Stimulated activated CD4-positive, alpha-beta T cell treated with anti-CD3 and anti-CD28 coated beads, Interleukin-12 subunit alpha, Interleukin-12 subunit beta, amount 100 ng/mL, for 4 hours (primary cell): ENCODE results near the gene MS4A8.
"Not testable (repeated sequence)": the region's sequence is repeated elsewhere in the genome, so short reads cannot be mapped to it uniquely, and the experiment has no call there.

Source experiments
- DNase-seq: peaks from one replicate; pipeline ENCODE4 v3.0.0-alpha.2; 2020

Gene MS4A8

DNA sequence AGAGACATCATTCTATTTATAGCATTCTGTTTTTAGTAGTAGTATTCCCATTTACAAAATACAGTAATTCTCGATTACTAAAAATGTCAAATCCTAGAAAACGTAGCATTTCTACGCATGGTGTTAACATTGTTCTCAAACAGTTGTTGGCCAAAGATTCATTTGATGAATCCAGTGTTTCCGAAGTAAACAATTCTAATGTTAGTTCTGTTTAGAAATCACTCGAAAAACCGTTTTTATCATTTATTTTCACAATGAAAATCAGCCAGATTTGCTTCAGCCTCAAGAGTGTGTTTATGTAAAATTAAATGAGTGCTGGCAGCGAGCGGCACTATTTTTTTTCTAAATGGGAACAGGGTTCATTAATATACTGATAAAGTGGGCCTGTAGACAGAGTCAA lies 32.2 kb downstream of the MS4A8 start:
- DNase-seq = no peak

DNA sequence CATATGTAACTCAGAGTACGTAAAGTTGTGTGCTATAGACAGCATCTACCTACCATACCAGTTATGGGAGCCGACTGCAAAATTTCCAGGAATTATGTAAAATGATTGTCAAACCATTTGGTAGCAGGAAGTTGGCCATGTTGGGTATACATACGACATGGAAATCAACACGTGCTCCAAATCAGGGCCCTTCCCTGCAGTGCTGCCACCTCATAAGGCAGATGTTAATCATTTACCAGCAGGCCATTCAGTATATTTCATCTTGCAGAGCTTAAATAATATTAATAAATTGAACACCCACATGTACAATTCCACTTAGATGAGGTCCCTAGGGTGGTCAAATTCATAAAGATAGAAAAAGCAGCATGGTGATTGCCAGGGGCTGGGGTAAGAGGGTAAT lies 34.9 kb downstream of the MS4A8 start:
- DNase-seq = no peak

DNA sequence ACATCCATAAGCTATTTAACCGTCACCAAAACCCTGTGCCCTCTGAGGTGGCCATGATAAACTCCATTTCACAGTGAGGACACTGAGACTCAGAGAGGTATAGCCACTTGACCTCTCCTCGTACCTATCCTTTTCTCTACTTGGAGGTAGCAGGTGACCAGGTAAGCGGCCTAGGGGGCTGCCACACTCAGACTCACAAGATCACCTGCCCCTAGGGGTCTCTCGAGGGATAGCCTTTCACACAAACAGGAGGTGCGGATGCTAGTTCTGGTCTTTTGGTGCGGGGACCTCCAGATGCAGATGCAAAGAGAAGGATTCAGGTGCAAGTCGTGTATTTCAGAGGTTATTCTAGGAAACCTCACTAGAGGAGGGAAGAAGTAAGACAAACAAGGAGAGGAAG lies 39.7 kb downstream of the MS4A8 start:
- no peak for DNase-seq

DNA sequence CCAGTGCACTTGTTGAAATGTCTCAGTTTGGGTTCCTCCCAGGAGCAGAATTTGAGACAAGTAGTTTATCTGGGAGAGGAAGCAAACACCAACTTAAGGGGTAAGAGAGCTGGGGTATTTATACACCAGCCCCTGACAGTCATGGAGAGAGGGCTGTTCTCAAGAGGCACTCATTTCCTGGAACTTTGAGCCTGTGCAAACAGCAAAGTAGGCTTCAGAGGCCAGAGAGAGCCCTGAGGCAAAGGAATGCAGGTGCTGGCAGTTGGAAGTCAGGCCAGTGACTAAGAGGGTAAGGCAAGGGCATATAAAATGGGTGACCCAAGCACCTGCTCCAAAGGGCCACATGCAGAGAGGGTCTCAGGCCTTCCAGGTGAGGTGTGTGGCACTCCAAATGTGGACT lies 41.2 kb downstream of the MS4A8 start:
- DNase-seq = no peak

DNA sequence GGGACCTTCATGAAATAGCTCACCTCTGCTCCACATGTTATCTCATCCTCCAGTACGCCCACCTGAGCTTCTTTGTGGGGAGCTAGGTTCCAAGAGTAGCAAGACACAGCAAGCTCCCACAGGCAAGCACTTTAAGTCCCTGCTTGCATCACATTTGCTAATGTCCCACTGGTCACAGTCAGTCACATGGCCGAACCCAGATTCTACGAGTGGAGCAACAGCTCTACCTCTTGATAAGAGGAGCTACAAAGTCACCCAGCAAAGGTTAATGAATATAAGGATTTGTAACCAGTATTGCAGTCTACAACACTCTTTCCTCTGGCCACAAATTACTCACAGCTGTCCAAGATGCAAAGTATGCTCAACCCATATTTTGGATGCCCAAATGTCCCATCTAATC lies 42.0 kb downstream of the MS4A8 start:
- DNase-seq = no peak

DNA sequence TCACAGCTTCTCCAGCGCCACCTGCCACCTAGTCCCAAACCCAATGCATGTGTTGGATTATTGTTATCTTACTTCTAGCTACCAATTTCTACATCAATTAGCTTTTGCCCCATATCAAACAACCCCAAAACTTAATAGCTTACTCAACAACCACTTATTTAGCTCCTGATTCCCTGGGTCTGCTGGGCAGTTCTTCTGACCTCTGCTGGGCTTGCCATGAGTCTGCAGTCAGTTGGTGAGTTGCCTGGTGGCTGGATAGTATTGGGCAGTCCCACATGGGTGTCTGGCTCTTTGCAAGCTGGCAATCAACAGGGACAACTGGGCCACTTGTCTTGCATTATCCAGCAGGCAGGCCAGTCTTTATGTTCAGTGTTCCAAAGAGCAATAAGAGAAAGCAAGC lies 43.6 kb downstream of the MS4A8 start:
- no peak for DNase-seq

DNA sequence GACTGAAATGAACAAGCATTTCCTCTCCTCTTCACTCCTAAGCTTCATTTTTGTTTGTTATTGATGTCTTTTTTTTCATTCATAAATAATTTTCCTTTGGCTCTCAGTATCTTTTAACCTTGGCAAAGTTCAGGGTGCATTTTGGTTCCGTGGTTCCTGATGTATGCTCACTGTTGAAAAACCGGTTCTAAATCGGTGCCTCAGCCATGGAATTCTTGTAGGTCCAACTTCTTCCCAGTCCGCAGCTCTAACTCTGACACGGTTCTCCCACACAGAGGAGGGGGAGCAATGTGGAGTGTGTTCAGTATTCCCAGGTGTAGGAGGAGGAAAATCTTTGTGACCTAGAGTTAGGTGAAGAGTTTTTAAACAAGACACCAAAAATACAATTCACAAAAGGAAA lies 44.7 kb downstream of the MS4A8 start:
- DNase-seq = no peak

DNA sequence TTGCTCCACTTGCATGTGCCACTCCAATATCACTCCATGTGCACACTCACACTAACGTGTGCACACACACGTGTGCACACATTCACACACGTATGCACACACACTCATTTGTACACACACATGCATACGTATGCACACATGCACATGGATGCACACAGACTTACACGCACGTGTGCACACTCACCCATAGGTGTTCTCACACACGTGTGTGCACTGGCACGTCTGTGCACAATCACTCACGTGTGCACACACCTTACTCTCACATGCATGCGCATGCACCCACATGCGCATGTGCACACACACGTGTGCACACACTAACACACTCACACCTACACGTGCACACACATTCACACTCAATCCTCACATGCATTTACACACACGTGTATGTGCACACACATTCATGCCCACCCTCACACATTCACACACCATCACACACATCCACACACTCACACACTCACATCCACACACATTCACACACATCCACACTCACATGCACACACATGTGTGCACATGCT lies 48.0 kb downstream of the MS4A8 start:
- DNase-seq = no peak

DNA sequence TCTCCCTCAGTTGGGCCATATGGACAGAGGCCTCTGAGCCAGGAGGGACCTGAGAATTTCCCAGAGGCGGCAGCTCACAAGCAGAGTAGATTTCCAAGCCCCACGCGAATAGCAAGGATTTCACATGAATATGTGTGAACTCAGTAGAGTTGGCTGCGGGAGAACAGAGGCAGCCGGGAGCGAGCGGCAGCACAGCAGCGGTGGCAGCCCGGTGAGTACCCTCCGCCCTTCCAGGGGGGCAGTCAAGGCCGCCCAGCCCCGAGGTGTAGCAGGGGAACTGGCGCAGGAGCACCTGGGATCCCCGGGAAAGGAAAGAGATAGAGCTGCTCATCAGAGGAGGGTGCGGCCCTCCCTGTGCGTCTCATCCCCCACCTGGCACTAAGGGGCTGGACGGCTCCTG lies 48.8 kb downstream of the MS4A8 start:
- DNase-seq = no peak

DNA sequence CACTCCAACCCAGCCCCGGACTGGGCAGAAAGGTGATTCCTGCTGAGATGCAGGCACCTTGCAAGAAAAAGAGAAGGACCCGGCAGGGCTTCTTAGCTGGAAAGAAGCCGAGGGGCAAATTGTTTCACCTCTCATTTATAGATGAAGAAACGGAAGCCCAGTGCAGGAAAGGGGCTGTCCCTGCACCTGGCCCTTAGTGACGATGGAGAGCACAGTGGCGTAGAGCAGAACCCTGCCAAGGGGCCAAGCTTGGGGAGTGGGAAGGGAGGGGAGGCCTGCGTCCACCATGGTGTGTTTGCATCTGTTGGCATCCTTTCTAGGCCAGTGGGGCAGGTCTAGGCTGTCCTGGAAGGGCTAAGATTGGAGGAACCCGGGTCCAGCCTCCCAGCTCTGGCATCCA lies 49.4 kb downstream of the MS4A8 start:
- no peak for DNase-seq

DNA sequence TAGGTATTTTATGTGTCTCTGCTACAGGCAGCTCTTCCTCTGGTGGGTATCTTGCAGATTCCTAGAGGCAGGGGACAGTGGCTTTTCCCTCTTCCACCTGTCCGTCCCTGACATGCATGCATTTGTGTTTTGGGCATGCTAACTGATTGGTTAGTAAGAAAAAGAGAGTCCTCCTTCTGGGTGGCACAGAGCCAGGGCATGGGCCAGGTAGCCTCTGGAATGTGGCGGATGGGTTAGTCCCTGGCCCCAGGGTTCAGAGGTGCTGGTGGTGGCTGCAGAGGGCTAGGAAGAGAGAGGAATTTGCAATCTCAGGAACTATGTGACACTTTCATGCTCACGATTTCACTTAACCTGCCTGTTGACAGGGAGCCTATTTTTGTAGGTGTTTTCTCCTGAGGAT lies 51.5 kb downstream of the MS4A8 start:
- no peak for DNase-seq

DNA sequence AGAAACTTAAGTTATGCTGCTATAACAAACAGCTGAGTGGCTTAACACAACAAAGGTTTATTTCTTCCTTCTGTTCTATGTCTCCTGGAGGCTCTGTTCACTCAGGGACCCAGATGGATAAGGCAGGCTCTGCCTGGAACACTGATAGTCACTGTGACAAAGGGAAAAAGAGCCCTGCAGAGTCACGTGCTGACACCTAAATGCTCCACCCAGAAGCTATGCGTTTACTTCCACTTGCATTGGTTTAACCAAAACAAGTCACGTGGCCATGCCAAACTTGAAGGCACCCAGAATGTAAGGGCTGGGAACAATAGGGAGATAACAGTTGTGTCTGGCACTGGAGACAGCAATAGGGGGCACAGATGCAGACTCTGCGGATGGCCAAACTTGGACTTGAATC lies 53.9 kb downstream of the MS4A8 start:
- DNase-seq = no peak

DNA sequence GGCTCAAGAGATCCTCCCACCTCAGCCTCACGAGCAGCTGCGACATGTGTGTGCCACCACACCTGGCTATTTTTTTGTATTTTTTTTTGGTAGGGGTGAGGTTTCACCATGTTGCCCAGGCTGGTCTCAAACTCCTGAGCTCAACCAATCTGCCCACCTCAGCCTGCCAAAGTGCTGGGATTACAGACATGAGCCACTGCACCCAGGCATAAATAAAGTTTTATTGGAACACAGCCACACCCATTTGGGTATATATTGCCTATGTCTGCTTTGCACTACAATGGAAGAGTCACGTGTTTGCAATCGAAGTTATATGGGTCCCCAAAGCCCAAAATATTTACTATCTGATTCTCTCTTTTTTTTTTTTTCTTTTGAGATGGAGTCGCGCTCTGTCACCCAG lies 55.5 kb downstream of the MS4A8 start:
- no peak for DNase-seq

DNA sequence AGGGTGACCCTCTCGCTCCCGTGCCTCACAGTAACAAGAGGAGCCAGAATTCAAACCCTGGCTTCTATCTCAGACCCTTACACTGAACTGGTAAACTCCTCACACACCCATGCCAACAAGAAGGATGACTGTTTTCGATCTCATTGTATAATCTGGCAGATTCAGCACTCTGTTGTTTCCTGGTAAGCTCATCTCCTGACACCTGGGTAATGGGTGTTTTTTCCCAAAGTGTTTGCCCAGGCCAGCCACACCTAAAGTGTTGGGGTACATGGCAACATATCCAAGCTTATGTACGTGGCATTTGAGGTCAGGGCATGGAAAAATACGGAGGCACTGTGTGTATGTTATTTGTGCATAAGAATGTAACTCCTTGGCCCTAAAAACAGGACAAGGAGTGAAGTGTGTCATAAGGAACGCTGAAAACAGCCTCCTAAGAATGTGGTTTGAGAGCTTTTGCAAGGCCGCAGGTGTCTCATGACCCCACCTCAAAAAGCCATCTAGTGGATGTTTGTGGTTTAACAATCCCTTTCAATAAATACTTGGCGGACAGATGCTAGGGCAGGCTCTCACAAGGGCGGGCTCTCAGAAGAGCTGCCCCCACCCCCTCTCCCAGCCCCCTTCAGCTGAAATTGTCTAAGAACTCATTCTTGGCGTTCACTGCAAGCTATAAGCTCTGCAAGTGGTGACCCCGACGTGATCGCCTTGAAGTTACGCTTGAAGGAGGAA lies 57.1 kb downstream of the MS4A8 start, which contains the start of gene MS4A15:
TSS of gene MS4A15 (plus strand) at position 561 of the 726 bp plus-strand sequence. CDS start 6,867 bp downstream, outside the sequence.
- DNase-seq = no peak

DNA sequence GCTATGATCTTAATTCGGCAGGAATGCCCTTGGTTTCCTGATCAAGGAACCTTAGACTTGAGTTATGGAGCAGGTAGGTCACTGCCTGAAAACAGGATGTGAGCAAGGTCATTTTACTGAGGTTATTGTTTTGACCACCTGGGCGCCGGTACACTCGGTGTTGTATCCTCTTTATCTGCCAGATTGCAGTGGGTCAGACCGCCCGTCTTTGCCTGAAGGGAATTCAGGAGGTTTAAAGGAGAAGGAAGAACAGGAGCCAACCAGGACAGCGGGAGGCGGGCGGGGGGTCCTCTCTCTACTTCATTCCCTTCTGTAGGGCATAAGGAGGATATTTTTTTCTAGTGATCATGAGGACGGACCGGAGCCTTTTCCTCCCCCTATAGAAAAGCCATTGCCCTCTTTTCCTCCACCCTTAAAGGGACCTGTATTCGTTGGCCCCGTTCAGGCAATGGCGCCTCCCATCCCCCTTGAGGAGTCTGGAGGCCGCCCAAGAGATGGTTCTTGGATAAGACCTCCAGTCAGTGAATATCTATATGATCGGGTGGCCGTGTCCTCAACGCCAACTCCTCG lies 57.9 kb downstream of the MS4A8 start:
- no peak for DNase-seq

DNA sequence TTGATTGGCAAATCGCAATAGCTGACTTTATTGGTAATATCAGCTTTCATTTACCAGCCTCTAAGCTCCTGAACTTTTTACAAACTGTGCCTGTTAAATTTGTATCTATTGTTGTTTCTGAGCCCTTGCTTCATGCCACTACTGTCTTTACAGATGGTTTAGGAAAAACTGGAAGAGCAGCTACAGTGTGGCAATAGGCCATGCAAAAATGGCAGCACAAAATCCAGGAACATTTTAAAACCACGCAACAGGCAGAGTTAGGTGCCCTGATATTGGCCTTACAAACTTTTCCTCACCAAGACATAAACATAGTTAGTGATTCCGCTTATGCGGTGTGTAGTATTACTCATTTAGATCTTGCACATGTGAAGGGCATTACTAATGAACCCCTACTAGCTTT lies 59.3 kb downstream of the MS4A8 start:
- DNase-seq = not testable (repeated sequence)

DNA sequence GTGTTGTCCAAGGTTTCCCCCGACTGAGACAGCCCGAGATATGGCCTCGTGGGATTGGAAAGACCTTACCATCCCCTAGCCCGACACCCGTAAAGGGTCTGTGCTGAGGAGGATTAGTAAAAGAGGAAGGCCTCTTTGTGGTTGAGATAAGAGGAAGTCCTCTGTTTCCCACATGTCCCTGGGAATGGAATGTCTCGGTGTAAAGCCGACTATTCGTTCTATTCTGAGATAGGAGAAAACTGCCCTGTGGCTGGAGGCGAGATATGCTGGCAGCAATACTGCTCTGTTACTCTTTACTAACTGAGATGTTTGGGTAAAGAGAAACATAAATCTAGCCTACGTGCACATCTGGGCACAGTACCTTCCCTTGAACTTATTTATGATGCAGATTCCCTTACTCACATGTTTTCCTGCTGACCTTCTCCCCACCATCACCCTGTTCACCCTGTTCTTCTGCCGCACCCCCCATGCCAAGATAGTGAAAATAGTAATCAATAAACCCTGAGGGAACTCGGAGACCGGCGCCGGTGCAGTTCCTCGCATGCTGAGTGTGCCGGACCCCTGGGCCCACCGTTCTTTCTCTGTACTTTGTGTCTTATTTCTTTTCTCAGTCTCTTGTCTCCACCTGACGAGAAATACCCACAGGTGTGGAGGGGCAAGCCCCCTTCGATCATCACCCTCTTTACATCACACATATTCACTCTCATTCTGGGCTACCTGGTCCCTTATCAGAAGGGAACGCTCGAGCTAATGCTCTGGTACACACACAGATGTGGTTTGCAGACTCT lies 60.2 kb downstream of the MS4A8 start:
- not testable (repeated sequence) for DNase-seq

DNA sequence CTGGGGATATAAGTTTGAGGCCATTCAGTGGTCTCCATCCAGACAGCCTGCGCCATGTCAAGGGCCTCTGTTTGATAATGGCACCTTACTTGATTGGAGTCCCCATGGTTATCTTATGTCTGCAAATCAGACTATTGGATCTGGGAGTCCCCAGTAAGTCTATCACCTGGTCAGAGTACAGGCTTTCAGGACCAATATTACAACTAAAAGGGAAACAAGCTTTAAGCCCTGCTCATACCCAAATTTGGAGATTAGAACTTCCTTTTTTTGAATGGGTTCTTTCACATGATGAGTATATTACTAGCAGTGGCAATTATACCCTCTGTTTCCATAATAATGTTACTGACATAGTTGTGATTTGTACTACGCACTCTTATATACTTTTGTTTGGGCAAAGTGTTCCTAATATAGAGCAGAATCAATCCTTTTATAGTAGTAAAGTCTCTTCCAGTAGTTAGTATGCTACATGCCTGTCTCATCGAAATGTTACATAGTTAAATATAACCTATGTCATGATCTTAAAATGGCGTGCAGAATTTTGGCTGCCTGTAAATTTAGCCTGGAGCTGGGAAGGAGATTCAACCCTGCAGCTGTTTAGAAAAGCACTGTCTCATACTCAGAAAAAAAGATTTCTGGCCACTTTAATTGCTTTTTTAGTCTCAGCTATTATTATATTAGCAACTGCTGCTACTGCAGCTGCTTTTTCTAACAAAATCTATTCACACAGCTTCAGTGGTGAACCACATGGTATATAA lies 62.2 kb downstream of the MS4A8 start:
- no peak for DNase-seq

DNA sequence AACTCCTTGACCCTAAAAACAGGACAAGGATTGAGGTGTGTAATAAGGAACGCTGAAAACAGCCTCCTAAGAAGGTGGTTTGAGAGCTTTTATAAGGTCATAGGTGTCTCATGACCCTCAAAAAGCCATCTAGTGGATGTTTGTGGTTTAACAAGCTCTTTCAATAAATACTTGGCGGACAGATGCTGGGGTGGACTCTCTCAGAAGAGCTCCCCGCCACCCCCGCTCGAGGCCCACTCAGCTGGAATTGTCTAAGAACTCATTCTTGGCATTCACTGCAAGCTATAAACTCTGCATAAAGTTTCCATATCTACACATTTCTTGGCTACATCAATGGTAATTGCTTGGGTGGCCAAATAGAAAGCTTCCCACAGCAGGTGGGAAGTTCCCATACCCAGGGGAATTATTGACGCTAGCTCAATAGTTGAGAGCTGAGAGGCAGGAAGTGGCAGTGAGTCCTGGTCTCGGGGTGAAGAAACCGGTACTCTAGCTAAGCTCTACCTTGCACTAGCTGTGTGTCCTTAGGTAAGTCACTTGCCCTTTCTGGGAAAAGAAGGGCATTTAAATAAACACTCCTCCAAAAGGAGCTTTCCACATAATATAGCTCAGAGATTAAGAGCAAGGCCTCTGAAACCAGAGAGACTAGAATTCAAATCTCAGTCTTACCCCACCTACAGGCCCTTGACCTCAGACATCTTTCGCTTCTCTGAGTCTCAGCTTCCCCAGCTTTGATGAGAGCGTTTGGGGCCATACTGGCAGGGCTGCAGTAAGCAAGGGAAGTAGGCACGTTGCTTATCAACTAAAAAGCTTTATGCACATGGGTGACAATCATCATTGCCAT lies 63.7 kb downstream of the MS4A8 start:
- DNase-seq = no peak

DNA sequence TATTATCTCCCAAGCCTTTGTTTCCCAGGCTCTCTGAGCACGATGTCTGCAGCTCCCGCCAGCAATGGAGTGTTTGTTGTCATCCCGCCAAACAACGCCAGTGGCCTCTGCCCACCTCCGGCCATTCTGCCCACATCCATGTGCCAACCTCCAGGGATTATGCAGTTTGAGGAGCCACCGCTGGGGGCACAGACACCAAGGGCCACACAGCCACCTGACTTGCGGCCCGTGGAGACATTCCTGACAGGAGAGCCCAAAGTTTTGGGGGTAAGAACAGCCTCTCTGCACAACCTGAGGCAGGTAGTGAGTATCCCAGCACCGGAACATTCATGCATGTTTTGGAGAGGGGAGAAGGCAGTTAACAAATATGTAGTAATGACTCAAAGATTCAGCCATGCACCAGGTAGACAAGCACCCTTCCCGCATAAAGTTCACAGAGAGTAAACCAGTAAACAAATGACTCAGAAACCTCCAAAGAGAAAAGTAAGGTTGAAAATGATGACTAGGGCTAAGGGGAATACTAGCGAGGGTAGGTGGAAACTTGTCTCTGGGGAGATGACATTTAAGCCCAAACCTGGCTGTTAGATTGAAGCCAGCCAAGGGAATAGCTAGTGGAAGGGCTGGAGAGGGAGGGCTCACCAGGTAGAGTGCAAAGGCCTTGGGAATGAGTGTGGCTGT lies 64.4 kb downstream of the MS4A8 start:
- DNase-seq = no peak

DNA sequence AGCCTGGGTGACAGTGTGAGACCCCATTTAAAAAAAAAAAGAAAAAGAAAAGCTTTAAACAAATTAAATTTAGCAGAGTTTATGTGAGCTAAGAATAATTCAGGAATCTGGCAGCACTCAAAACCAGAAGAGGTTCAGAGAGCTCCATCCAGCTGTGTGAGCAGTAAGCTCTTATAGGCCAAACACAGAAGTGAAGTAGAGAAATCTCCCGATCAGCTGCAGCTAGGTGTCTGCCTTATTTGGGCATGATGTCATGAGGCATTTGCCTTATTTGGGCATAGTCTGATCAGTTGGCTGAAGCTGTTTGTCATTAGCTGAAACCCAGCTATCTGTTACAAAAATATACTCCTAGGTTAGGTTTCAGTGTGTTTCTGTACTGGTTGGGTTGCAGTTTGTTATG lies 65.5 kb downstream of the MS4A8 start:
- DNase-seq = no peak

DNA sequence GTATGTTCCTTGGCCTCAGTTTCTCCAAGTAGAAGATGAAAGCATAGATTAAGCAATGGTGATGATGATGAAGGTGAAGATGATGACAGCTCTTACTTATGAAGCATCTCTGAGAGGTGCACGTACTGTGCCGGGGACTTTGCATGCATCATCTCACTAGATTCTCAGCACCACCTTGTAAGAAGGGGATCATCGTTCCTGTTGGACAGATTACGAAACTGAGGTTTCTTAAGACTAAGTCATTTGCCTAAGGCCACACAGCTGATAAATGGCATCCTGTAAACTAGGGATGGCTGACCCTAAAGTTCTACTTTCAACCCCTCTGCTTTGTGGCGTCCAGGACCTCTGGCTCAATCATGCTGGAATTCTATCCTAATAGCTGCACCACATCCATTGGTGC lies 65.9 kb downstream of the MS4A8 start:
- no peak for DNase-seq
